ENCODE data around the gene IFI44.

IFI44 gene, protein sequence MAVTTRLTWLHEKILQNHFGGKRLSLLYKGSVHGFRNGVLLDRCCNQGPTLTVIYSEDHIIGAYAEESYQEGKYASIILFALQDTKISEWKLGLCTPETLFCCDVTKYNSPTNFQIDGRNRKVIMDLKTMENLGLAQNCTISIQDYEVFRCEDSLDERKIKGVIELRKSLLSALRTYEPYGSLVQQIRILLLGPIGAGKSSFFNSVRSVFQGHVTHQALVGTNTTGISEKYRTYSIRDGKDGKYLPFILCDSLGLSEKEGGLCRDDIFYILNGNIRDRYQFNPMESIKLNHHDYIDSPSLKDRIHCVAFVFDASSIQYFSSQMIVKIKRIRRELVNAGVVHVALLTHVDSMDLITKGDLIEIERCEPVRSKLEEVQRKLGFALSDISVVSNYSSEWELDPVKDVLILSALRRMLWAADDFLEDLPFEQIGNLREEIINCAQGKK

DNA sequence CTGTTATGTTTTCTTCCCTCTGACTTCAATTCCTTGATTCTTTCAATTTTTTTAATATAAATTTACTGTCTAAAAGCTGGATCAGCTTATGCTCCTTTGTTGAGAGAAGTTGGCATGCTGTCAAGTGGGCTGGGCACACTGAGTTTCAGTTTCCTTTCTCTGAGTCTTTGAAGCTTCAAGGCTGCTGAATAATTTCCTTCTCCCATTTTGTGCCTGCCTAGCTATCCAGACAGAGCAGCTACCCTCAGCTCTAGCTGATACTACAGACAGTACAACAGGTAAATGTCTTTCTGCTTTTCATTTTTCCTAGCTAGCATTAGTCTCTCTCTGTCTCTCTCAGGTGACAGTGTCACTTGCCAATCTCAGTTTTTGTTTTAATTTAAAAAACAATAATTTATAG is at the start of gene IFI44:
IFI44 (plus strand) TSS at position 204 of the 400 bp plus-strand sequence. CDS start 365 bp downstream, outside the sequence.
- FAIRE-seq, result no peak

DNA sequence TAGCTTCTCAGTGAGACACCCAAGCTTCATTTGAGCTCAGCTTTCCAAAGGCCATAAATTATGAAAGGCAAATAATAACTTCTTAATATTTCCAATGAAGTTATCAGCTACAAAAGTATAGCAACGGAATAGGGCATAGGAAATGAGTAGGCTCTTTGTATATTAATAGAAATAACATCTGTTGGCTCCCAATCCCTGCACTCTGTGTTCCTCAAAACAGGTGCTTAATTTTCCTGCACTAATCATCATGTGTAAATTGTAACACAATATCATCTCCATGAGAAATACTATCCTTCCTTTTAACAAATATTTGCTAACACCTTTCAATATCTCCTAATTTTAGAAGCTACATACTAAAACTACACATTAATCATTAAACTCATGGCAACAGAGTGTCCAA is 48.6 kb upstream of the IFI44 start:
- no peak for FAIRE-seq

DNA sequence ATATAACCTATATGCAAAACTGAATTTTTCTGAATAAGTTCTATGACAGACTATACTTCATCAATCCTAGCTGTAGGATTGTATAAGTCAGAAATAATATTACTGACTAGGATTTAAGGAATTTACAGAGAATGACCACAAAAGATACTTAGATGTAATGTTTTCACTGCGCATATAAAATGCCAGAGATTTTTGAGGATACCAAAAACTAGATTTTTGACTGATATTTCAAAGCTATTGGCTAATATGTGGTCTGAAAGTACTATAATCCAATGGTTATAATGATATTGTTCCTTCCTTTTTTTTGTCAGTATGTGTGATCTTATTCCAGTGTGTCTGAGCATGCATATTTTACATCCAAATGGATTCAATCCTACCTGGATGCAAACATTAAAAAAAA is 46.4 kb upstream of the IFI44 start:
- no peak for FAIRE-seq

DNA sequence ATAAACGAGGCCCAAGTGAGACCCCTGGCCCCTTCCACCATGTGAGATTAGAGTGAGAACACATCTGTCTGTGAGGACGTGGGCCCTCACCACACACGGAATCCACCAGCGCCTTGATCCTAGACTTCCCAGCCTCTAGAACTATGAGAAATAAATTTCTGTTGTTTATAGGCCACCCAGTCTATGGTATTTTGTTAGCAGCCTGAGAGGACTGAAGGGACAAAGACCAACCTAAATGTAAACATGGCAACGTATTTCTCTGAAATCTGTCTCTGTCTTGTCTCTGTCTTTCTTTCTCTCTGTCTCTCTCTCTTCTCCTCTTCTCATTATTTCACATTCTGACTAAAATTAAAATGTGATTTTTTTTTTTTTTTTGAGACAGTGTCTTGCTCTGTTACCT is 45.0 kb upstream of the IFI44 start:
- FAIRE-seq, result no peak

DNA sequence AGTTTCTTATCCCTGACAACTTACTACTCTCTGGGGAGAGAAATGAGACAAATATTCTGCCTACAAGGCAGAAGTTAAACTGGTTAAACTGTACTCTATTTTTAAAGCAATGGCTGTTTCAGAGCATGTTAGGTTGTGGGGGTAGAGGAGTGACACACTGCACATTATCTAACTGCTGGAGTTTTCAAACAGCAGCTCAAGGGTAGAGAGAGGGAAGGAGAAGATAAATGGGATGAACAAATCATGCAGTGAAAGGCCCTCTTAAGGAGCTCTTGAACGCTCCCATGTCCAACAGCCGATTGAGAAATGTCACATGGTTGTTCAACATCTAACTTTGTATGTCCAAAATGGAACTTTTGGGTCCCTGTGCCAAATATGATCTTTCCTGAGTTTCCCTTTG is 43.4 kb upstream of the IFI44 start:
- FAIRE-seq, result no peak

DNA sequence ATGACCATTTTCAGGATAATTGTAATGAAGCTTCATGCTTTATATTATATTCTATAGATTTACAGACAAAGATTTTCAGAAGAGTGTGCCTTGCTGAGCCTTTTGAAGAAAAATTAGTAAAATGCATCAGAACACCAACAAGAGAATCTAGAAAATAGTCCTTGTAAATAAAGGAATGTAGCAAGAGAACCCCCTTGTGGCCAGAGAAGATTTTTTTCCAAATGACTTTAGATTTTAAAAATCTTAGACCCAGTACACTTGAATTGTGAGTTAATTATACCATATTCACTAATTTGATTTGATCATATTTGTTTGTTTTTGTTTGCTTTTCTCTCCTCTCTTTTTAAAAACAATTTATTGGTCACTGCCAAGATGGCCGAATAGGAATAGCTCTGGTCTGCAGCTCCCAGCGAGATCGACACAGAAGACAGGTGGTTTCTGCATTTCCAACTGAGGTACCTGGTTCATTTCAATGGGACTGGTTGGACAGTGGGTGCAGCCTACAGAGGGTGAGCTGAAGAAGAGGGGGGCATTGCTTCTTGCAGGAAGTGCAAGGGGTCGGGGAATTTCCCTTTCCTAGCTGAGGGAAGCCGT is 42.2 kb upstream of the IFI44 start:
- FAIRE-seq, result peak; percentile 77

DNA sequence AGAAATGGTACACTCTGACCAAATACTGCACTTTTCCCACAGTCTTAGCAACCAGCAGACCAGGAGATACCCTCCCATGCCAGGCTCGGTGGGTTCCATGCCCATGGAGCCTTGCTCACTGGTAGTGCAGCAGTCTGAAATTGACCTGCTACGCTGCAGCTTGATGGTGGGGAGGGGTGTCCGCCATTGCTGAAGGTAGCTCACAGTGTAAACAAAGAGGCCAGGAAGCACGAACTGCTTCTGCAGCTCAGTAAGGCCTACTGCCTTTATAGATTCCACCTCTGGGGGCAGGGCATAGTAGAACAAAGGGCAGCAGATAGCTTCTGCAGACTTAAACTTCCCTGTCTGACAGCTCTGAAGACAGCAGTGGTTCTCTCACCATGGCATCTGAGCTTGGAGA is 41.7 kb upstream of the IFI44 start:
- no peak for FAIRE-seq

DNA sequence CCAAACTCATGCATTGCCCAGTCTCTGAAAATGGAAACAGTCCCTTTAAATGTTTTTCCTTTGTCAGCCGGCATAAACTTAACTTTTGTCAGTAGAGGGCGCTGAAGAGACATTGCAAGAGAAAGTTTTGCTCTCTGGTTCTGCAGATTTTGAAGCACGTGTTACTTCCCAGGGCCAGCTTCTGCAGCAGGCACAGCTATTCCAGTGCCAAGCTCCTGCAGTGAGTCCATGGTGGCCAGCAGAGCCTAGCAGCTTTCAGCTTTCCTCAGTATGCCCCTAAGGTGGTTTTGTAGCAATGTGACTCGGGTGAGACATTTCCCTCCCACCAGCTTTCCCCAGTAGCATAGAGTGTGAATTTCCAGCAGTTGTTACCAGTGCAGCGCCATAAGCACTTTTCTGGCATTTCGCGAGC is 32.0 kb upstream of the IFI44 start:
- peak; percentile 80 for FAIRE-seq

DNA sequence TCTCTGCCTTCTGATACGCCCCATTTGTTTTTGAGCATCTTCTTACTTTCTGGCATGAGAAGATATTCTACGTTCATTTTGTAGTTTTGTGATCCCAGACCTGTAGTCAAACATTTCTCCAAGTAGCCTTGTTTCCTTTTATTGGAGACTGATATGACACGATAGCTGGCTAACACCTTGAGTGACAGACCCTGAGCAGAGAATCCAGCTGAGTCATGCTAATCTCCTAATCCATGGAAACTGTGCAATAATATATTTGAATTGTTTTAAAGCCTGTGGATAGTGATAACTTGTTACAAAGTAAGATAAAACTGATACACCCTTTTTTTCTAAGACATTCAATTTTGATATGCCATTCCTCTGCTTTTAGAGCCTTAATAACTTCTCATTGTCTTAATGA is 30.6 kb upstream of the IFI44 start:
- FAIRE-seq, result no peak

DNA sequence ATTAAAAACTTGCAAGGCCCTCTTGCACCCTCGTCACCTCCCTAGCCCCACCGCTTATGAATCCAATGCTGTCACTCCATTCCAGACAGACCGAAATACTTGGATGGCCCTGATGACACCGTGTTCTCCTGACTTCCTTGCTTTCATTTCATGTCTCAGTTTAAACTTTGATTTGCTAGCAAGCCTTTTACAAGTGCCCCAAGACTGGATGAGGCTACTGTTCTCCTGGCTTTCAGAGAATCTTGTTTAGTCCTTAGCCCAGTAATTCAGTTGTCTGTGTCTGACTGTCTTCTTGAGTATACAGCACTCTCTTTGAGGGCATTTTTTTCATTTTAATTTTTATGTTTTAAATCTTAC is 30.2 kb upstream of the IFI44 start:
- FAIRE-seq, result no peak

DNA sequence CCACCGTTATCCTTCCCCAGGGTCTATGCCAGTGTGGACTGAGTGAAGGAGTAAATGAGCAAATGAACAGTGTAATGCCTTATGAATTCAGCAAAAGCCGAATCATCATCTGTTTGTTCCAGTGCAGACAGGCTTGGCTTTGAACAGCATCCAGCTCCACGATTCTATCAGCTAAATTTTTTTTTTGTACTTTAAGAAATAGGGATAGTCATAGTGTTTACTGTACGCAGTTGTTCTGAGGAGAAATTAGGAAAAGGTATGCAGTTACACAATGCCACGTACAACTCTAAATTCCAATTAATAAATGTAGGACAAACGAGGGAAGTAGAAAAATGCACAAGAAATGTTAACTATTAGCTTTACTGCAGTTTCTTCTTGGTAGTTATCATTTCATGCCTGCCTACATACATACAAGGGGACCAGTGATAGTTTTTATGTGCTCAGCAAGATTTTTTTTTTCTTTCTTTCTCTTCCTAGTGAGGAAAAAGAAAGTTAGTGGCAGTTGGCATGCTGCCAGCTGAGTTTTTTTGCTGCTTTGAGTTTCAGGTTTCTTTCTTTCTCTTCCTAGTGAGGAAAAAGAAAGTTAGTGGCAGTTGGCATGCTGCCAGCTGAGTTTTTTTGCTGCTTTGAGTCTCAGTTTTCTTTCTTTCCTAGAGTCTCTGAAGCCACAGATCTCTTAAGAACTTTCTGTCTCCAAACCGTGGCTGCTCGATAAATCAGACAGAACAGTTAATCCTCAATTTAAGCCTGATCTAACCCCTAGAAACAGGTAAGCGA is 29.6 kb upstream of the IFI44 start, which contains the start of gene IFI44L:
IFI44L (plus strand) TSS at position 646 of the 777 bp plus-strand sequence. CDS start 7,468 bp downstream, outside the sequence.
- no peak for FAIRE-seq

DNA sequence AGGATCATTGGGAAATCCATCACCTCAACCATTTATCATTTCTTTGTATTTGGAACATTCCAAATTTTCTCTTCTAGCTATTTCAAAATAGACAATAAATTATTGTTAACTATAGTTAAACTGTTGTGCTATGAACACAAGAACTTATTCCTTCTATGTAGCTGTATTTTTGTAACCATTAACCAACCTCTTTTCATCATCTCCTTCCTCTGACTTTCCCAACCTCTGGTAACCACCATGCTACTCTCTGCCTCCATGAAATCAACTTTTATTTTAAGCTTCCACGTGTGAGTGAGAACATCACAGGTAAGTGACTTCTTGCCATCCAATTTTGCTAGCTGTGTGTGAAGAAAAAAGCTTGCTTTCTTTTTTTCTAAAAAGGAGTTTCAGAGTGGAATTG is 29.0 kb upstream of the IFI44 start:
- no peak for FAIRE-seq

DNA sequence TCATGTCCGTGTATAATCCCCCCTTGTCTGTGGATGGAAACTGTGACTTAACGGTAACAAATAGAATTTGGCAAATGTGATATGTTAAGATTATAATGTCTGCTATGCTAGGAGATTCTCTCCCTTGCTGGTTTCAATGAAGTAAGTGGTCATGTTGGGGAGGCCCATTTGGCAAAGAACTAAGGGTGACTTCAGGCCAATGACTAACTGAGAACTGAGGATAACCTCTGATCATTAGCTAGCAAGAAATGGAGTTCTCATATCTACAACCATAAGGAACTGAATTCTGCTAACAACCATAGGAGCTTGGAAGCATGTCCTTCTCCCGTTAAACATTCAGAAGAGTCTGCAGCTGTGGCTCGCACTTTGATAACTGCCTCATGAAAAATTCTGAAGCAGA is 27.1 kb upstream of the IFI44 start:
- FAIRE-seq, result no peak

DNA sequence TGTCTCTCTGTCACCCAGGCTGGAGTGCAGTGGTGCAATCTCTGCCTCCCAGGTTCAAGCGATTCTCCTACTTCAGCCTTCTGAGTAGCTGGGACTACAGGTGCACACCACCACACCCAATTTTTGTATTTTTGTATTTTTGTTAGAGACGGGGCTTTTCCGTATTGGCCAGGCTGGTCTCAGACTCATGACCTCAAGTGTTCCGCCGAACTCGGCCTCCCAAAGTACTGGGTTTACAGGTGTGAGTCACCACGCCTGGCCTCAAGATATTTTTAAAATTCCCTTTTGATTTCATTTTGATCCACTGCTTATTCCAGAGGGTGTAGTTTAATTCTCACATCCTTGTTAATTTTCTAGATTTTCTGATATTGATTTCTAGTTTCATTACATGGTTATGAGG is 25.6 kb upstream of the IFI44 start:
- FAIRE-seq, result no peak

DNA sequence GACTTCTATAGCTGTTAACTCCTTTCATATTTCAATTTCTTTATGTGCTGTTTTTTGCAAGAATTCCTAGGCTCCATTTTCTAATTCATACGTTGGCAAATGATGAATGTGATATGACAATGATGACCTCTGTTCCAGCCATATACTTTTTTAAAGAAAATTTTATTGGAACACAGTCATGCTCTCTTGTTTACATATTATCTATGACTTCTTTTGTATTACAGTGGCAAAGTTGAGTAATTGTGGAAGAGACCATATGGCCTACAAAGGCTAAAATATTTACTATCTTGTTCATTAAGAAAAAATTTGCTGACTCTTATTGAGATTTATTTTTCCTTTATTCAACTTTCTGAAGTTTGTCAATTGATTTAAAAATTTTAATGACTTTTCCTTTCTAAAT is 22.3 kb upstream of the IFI44 start:
- no peak for FAIRE-seq

DNA sequence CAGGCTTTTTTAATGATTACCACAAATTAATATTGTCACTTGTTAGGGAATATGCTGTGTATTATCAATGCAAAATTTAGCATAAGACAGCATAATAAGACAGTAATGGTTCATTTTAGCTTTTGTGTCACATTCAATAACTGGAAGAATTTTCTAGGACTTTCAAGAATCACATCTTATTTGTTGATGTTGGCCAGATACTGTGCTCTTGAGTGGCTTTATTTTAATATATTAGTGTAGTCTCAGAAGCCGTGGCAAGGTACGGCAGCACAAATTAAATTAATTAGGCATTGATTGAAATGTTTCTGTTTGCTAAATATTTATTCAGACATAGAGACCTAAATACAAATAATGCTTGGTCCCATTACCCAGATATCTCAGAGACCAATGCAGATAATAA is 19.0 kb upstream of the IFI44 start:
- FAIRE-seq, result no peak

DNA sequence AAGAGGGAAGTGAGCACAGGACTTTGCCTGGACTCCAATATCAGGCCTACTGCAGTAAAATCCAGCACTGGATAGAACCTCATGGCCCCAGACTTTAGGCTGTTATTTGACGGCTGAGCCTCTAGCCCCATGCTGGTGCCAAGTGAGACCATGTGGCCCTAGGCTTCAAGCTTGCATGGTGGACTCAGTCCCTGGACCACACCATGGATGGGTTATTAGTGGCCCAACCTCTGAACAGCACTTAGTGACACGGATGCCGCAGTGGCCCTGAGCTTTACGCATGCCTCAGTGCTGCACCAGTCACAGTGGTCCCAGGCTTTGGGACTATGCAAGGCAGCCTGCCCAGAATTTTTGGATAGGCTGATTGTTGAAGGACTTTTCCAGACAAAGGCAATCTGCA is 16.4 kb upstream of the IFI44 start:
- no peak for FAIRE-seq

DNA sequence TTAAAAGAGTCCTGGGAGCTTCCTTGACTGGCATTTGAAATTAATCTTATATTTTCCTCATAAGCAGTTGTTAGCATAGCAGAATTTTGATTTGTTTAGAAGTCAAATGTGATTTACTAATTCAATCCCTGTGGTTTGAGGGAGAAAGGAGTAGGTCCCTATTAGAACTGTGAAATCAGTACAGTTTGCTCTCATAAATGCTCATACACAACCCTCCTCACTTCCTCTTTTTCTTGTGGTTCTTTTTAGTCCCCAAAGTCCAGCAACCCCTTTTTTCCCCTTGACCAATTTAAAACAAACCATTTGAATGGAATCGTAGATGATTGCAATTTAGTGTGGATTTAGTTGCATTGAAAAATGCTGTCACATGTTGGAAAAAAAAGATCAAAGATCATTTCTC is 9.2 kb upstream of the IFI44 start:
- no peak for FAIRE-seq

DNA sequence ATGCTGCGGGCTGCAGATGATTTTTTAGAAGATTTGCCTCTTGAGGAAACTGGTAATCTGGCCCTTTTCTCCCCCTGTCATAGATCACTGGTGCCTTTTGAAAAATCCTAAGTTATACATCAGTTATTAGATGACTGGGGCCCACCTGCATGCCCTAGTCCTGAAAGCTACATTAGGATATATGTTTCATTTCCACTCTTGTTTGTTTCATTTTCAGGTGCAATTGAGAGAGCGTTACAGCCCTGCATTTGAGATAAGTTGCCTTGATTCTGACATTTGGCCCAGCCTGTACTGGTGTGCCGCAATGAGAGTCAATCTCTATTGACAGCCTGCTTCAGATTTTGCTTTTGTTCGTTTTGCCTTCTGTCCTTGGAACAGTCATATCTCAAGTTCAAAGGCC is 8.1 kb upstream of the IFI44 start:
- FAIRE-seq, result no peak

DNA sequence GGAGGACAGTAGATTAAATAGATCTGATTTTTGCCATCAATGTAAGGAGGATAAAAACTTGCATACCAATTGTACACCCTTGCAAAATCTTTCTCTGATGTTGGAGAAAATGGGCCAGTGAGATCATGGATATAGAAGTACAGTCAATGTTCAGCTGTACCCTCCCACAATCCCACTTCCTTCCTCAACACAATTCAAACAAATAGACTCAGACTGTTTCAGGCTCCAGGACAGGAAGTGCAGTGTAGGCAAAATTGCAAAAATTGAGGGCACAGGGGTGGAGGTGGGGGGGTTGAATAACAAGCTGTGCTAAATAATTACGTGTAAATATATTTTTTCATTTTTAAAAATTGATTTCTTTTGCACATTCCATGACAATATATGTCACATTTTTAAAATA is 3.9 kb upstream of the IFI44 start:
- no peak for FAIRE-seq

DNA sequence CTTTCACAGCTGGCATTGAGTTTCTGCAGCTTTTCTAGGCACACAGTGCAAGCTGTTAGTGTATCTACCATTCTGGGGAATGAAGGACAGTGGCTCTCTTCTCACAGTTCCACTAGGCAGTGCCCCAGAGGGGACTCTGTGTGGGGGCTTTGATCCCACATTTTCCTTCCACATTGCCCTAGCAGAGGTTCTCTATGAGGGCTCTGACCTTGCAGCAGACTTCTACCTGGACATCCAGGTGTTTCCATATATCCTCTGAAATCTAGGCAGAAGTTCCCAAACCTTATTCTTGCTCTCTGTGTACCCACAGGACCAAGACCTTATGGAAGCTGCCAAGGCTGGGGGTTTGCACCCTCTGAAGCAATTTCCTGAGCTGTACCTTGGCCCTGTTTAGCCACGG is 2.4 kb upstream of the IFI44 start:
- FAIRE-seq, result no peak

DNA sequence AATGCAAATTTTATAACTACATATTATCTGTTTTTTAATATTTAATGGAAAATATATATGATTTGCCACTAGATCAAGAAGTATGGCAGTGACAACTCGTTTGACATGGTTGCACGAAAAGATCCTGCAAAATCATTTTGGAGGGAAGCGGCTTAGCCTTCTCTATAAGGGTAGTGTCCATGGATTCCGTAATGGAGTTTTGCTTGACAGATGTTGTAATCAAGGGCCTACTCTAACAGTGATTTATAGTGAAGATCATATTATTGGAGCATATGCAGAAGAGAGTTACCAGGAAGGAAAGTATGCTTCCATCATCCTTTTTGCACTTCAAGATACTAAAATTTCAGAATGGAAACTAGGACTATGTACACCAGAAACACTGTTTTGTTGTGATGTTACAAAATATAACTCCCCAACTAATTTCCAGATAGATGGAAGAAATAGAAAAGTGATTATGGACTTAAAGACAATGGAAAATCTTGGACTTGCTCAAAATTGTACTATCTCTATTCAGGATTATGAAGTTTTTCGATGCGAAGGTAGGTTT is 556 bp downstream of the IFI44 start:
- FAIRE-seq, result no peak

DNA sequence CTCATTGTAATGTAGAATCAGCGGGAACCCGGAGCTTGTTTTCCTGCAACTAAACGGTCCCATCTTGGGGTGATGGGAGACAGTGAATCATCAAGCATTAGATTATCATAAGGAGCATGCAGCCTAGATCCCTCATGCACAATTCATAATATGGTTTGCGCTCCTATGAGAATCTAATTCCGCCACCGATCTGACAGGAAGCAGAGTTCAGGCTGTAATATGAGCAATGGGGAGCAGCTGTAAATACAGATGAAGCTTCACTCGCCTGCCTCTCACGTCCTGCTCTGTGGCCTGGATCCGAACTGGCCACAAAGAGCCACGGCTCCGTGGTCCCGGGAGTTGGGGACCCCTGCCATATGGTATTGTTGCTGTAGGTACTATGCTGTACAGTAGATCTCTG is 1.6 kb downstream of the IFI44 start:
- FAIRE-seq, result no peak

Data from TTC549 (cell line).